Ureter (tissue), 1 donor: ENCODE data around the gene RNF215. TPM values are rescaled to one million over a fixed set of nuclear protein-coding genes. Genes with fewer than 3 reads are reported as not detected.
"Not testable (repeated sequence)": the region's sequence is repeated elsewhere in the genome, so short reads cannot be mapped to it uniquely, and the experiment has no call there.

Source experiments
- DNase-seq: peaks from one replicate; pipeline ENCODE4 v3.0.0-alpha.2; 2020; ENCODE audit warnings: low spot score
- total RNA-seq: library from RNA; stranded (reverse); gene quantifications from one replicate; pipeline ENCODE4 v1.2.4, GENCODE V29; 2023
- donor health status: DM: yes; HTN: yes; CAD: no.

The RNF215 gene
- total RNA-seq, 1 donor from 2014 or later = 17.5 TPM

- no peak for DNase-seq
Measured at GRCh38 chr22:30361916-30362650, 25.1 kb downstream of the RNF215 start.

- no peak for DNase-seq
Measured at GRCh38 chr22:30358541-30358940, 28.7 kb downstream of the RNF215 start.

- DNase-seq = no peak
Measured at GRCh38 chr22:30357650-30358215, 29.5 kb downstream of the RNF215 start.

DNA sequence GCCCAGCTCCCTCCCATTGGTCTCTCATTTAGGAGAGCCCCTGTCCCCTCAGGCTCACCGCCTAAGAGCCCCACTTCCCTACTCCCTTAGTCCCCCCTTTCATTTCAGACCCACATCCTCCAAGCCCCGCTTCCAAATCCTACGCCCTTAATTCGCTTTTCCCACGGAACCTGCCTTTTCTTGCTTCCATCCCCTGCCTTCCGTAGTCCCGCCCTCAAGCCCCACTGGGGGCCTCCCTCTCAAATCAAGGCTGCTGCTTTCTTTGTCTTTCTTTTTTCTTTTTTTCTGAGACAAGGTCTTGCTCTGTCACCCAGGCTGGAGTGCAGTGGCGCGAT is 30.0 kb downstream of the RNF215 start:
- no peak for DNase-seq

- DNase-seq = peak; percentile 89
Measured at GRCh38 chr22:30356449-30357235, 30.6 kb downstream of the RNF215 start, which contains the start of the genes CCDC157 and SF3A1. Gene CCDC157, plus strand, starts transcription at chr22:30357007. Its CDS starts 8,994 bp downstream, at chr22:30366001. Gene SF3A1, minus strand, starts transcription at chr22:30356894. Its CDS starts 102 bp downstream, at chr22:30356792.

GRCh38 chr22:30354644-30355043 is 32.6 kb downstream of the RNF215 start:
- no peak for DNase-seq

GRCh38 chr22:30351226-30351625 is 36.0 kb downstream of the RNF215 start:
- DNase-seq = no peak

GRCh38 chr22:30348809-30349208 is 38.4 kb downstream of the RNF215 start:
- DNase-seq = no peak

DNA sequence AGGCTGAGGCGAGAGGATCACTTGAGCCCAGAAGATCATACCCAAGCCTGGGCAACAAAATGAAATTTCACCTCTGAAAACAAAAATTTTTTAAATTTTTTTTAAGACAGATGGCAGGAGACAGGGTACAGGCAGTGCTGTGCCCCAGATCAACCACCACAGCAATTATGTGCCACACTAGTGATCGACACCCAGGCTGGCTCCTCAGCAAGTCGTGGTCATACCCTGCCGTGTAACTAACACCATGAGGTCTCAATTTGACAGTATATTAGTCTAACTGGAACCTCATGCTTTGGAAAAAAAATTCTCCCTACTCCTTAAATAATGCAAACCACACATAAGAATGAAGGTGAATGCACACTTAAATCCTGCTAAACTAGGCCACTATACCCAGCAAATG is 38.8 kb downstream of the RNF215 start:
- no peak for DNase-seq

GRCh38 chr22:30347255-30347892 is 39.8 kb downstream of the RNF215 start:
- no peak for DNase-seq

DNA sequence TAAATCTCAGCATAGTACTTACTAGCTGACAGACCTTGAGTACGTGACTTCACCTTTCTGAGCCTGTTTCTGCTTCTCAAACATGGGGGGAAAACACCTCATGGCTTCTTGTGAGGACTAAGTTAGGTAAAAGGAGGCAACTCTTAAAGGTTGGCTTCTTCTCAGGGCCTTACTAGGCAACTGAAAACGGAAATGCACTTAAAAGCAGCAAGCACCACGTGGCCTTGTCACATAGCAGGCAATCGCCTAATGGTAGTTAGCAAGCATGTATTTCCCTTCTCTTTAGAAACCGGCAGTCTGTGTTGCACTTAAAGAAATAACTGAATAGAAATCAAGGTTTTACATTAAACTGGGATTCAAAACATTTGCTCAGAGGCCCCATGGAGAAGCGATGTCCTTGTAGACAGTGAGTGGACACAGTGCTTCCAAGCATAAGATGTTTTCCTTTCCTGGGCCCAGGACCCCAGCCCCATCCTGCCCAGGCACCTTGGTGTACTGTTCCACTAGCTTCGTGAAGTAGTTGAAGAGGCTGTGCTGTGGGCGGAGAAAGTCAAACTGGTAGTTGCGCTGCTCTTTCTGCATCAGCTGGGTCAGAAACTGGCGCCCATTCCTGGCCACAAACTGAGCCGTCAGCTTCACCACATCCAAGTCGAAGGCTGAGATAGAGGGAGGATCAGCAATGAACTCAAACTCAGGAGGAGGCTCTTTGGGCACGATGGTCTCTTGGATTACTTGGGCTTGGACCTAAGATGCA is 42.6 kb downstream of the RNF215 start:
- DNase-seq = no peak

DNA sequence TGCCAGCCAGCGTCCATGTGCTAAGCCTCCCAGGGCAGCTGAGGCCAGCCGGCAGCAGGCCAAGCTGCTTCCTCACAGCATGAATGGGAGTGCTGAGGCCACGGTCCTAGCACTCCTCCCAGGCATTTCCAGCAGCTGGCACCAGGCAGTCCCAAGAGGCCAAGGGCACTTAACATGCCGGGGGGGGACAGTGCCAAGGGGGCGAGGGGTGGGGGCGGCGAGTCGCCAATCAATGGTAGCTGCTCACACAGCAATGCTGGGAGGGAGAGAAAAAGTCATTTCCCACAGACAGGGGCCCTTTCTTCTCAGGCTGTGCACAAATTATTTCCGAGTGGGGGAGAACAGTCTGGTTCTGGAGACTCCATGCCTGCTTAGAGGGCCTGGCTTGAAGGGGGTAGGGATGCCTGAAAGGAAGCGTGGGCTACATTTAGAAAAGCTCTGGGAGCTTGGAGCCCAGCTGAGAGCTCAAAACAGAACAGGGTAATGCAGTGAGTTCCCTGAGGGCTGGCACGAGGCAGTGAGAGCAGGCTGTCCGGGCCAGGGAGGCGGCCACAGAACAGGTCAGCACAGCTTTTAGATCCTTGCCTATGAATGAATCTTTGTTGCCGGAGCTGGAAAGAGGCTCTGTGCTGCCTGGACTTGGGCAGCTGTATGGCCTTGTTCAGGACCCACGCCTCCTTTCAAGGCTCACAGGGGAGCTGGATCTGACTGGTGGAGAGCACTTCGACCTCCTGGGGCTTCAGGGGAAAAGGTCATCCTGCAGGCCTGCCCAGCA is 46.1 kb downstream of the RNF215 start:
- no peak for DNase-seq

DNA sequence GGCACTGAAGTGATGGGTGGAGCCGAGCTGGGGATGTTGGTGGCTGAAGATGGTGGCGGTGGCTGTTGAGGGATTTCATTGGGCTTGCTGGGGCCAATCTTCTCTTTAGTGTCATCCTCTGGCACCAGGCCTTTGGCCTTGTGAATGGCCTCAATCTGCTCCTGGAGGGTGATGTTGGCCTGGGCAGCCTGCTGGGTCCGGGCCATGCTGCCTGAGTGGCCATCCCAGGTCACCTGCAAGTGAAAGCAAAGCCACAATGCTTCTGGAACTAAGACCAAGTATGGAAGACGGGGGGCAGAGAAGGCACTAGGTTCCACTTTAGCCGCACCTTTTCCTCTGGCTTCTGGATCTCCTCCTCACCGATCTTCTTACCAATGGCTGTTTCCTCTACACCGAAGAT is 48.4 kb downstream of the RNF215 start:
- DNase-seq = no peak

GRCh38 chr22:30338341-30338740 is 48.9 kb downstream of the RNF215 start:
- not testable (repeated sequence) for DNase-seq

GRCh38 chr22:30337461-30337778 is 49.8 kb downstream of the RNF215 start:
- no peak for DNase-seq

DNA sequence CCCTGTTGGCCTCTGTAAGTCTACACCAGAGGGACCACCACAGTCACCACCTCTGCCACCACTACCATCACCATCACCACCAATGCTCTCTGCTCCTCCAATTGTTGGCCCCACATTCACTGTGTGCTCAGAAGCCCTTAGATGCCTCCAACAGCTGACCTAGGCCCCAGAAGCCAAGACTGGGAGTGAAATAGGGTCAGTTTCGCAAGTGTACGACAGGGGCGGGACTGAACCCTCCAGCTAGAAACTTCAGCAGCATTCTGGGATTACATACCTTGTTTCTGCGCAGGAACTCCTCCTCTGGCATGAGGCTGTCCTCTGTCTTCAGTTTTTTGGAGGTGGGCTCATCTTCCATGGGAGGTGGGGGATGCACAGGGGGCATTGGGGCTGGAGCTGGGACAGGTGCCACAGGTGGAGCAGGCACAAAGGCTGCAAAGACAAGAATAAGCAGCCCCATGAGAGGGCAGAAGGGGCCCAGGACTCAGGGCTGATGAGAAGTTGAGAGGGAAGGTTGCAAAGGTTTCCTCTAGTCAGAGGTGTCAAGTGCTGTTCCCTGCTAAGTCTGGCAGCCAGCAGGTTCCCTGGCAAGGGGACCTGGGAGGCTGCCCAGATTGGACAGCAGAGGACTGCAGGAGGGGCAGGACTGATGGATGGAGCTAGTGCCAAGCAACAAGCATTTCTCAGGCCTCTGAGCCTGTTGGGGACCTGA is 50.3 kb downstream of the RNF215 start:
- no peak for DNase-seq

GRCh38 chr22:30335236-30335635 is 52.0 kb downstream of the RNF215 start:
- DNase-seq = no peak

DNA sequence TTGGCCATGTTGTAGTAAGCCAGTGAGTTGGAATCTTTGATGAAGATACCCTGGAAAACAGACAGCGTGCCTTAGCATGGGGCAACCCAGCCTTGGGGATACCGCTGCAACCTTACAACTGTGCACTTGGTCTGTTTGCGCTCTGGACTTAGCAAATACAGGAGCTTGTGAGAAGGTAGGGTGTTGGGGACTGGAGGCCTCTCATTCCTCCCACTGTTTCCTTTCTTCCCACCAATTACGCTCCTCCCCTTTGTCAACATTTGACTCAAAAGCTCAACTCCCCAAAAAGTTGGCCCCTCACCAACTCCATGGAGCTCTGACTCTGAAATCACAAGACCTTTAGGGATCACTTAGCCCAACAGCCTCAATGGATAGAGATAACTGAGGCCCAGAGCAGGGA is 52.6 kb downstream of the RNF215 start:
- DNase-seq = no peak

- DNase-seq = no peak
Measured at GRCh38 chr22:30333707-30334087, 53.5 kb downstream of the RNF215 start.

DNA sequence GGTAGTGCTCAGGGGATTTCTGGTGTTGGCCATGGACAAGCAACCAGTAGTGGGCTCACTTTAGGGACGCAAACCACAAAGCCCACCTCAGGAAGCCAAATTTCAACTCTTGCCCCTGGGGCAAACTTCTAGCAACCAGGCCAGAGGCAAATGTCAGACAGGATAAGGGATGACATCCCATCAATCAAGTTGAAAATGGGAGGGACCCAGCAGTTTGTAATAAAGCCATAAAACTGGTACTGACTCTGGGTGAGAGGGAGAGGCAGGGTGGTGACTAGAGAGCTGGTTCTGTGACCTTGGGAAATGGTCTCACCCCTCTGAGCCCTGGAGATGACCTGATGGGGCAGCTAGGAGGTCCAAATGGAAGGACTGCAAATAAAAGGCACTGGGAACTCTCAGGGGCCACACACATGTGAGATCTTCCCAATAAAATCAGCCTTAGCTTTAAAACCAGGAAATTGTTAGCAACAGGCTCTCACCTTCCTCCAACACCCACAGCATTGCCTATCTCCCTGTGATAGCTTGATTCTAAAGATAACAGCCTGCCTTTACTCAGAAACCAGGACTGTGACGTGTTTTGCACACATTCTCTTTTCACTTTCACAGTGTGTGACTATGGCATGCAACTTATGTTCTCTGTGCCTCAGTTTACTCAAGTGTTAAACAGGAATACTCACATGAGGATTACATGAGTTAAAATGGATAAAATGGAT is 54.1 kb downstream of the RNF215 start:
- DNase-seq = no peak
